A172 (cell line): ENCODE results near the gene CHST9. TPM values are rescaled to one million over a fixed set of nuclear protein-coding genes. Genes with fewer than 3 reads are reported as not detected.

Experiments
- DNase-seq: peaks from one replicate; pipeline ENCODE4 v3.0.0-alpha.2; 2015; ENCODE audit warnings: low spot score
- total RNA-seq: library from RNA; depleted of rRNA; stranded (reverse); fragments of >200 nt; shearing (Covaris generic); gene quantifications from 2 replicates; pipeline ENCODE4 v1.2.3, GENCODE V29; 2014

CHST9 gene
- total RNA-seq, 1 experiment from 2014 or later = not detected

- no peak for DNase-seq
Observed at GRCh38 chr18:26867471-26867870, 317.6 kb downstream of the CHST9 start.

GRCh38 chr18:26865557-26865956 lies 319.6 kb downstream of the CHST9 start, which contains the start of gene AQP4:
AQP4 (minus strand) TSS chr18:26865707; CDS start chr18:26865689, 18 bp downstream.
- no peak for DNase-seq

DNA sequence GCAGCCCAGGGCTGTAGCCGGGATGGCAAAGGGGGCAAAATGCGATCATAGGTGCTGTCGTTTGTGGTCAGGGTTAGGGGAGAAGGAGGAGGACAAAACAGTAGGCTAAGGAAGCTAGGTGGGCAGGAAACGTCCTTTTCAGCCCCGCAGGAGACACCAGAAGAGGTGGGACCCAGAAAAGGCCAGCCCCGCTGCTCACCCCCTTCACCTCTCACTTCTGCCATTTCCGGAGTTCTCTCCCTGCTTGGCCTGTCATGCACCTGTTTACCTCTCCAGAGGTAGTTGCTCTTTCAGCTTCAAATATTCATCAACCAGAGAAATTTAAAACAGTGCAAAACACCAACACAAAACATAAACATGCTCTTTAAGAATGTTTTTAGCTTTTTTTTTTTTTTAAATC lies 320.4 kb downstream of the CHST9 start:
- no peak for DNase-seq

DNA sequence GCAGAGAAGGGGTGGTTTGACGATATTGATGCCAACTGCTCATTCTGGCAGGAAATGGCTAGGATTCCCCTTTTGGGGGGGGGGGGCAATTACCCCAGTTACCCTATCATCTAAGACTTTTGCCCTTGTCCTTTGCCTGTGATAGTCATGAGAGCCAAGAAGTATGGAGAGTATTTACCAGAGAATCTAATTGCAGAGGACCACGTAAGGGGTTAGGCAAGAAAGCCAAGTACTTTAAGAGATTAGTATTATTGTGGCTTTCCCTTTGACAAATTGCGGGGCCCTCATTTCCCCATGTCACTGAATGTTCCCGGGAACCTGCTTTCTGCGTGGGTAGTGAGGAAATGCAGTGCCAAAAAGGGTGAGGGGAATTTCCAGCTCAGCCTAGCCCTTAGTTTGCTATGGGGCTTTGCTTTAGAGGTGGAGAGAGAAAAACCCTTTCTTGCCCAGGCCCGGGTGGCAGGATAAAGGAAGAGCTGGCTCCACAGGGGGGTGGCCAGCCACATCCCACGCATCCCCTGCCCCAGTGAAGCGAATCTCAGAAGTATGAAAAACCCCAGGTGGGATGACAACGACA lies 321.1 kb downstream of the CHST9 start:
- DNase-seq = no peak

DNA sequence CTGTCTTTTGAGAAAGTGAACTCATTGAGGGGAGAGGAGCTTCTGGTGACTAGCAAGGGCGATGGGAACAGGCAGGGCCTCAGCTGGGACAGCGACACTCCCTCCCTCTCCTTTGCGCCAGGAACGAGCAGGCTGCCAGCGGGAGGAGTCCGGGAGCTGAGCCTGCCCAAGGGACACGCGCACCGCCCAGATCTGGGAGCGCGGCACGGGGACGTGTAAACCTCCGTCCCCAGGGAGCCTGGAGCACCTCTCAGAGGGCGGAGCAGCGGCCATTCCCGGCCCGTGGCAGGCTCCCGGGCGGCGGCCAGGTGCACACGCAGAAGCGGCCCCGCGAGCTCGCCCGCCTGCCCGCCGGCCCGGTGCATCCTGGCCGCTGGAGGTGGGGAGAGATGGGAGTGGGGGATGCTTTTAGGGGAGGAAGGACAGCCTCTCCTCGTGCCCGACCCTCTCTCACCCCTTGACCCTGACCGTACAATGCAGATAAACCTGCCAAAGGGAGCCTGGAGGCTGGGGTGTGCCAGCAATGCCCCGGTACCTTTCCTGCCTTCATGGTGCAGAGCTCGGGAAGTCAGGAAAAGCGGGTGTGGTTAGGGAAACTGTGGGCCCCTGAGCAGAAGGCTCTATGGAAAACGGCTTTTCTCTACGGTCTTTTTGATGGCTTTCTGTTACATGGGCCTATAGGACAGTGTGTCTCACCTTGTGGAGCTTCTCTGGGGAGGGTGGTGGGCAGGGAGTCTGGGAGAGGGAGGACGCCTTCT lies 321.8 kb downstream of the CHST9 start:
- no peak for DNase-seq

GRCh38 chr18:26862084-26862483 lies 323.0 kb downstream of the CHST9 start:
- no peak for DNase-seq
